ENCODE data around the gene DGUOK.
A peak's percentile ranks its signal among the peaks of the same experiment; 100 is the strongest.
"Not testable (repeated sequence)": the region's sequence is repeated elsewhere in the genome, so short reads cannot be mapped to it uniquely, and the experiment has no call there.

DGUOK gene

GRCh38 chr2:73919596-73920228 lies 7.0 kb upstream of the DGUOK start:
- H3K27ac ChIP-seq, result no peak overlapping the region
- no peak for DNase-seq (ENCODE audit: low read depth, low spot score)

GRCh38 chr2:73920577-73921545 lies 5.8 kb upstream of the DGUOK start:
- DNase-seq (ENCODE audit: low read depth, low spot score), result no peak
- H3K27ac ChIP-seq, result no peak overlapping the region

- no peak for DNase-seq (ENCODE audit: low read depth, low spot score)
- H3K27ac ChIP-seq, result no peak overlapping the region
Measured at GRCh38 chr2:73921581-73921980, 5.1 kb upstream of the DGUOK start.

GRCh38 chr2:73922681-73923080 lies 4.0 kb upstream of the DGUOK start:
- DNase-seq (ENCODE audit: low read depth, low spot score), result no peak
- no peak overlapping the region for H3K27ac ChIP-seq

- no peak for DNase-seq (ENCODE audit: low read depth, low spot score)
- peak overlapping the region; percentile 94 for H3K27ac ChIP-seq
Measured at GRCh38 chr2:73925033-73925704, 1.5 kb upstream of the DGUOK start.

GRCh38 chr2:73925853-73926492 lies 707 bp upstream of the DGUOK start:
- peak overlapping the region; percentile 94 for H3K27ac ChIP-seq
- DNase-seq (ENCODE audit: low read depth, low spot score), result peak; percentile 96

- peak overlapping the region; percentile 94 for H3K27ac ChIP-seq
- no peak for DNase-seq (ENCODE audit: low read depth, low spot score)
Measured at GRCh38 chr2:73927344-73927743, 664 bp downstream of the DGUOK start.

GRCh38 chr2:73928963-73929347 lies 2.3 kb downstream of the DGUOK start:
- no peak for DNase-seq (ENCODE audit: low read depth, low spot score)
- H3K27ac ChIP-seq, result peak overlapping the region; percentile 94

GRCh38 chr2:73930386-73930785 lies 3.7 kb downstream of the DGUOK start:
- no peak for DNase-seq (ENCODE audit: low read depth, low spot score)
- peak overlapping the region; percentile 94 for H3K27ac ChIP-seq

- no peak for DNase-seq (ENCODE audit: low read depth, low spot score)
Measured at GRCh38 chr2:73931531-73932500, 5.1 kb downstream of the DGUOK start.

GRCh38 chr2:73933194-73933593 lies 6.5 kb downstream of the DGUOK start:
- H3K27ac ChIP-seq, result no peak overlapping the region
- DNase-seq (ENCODE audit: low read depth, low spot score), result no peak

More at GRCh38 chr2:73931531-73932500, 5.1 kb downstream of the DGUOK start:
- peak overlapping the region; percentile 94 for H3K27ac ChIP-seq

- DNase-seq (ENCODE audit: low read depth, low spot score), result no peak
- peak overlapping the region; percentile 5 for H3K27ac ChIP-seq
Measured at GRCh38 chr2:73935641-73936040, 9.0 kb downstream of the DGUOK start.

- no peak for DNase-seq (ENCODE audit: low read depth, low spot score)
- peak overlapping the region; percentile 86 for H3K27ac ChIP-seq
Measured at GRCh38 chr2:73937103-73937885, 10.6 kb downstream of the DGUOK start.

- H3K27ac ChIP-seq, result peak overlapping the region; percentile 86
Measured at GRCh38 chr2:73937899-73938298, 11.2 kb downstream of the DGUOK start.

GRCh38 chr2:73938718-73939352 lies 12.2 kb downstream of the DGUOK start:
- H3K27ac ChIP-seq, result peak overlapping the region; percentile 86
- no peak for DNase-seq (ENCODE audit: low read depth, low spot score)

More at GRCh38 chr2:73937899-73938298, 11.2 kb downstream of the DGUOK start:
- no peak for DNase-seq (ENCODE audit: low read depth, low spot score)

GRCh38 chr2:73939419-73939818 lies 12.7 kb downstream of the DGUOK start:
- peak overlapping the region; percentile 86 for H3K27ac ChIP-seq
- peak; percentile 90 for DNase-seq (ENCODE audit: low read depth, low spot score)

GRCh38 chr2:73940066-73940465 lies 13.4 kb downstream of the DGUOK start:
- H3K27ac ChIP-seq, result peak overlapping the region; percentile 86
- not testable (repeated sequence) for DNase-seq (ENCODE audit: low read depth, low spot score)

GRCh38 chr2:73942664-73943063 lies 16.0 kb downstream of the DGUOK start:
- no peak overlapping the region for H3K27ac ChIP-seq
- DNase-seq (ENCODE audit: low read depth, low spot score), result no peak

Data from epithelial cell of prostate (primary cell).